Lower leg skin (tissue), 3 donors: Measurements from ENCODE around the gene TAPBP.

Experiments
- CTCF ChIP-seq, 3 donors: fragments of 450-650 bp; IDR thresholded peaks; one replicate each; pipeline ENCODE4 v1.5.1; 2016; ENCODE audit warnings: antibody characterized with exemption in 3 of 3, mild to moderate bottlenecking in 3 of 3, moderate library complexity in 2 of 3
- POLR2A ChIP-seq, 2 donors: fragments of 450-650 bp; IDR thresholded peaks; one replicate each; pipeline ENCODE4 v1.6.1; 2016 to 2017; ENCODE audit warnings: antibody characterized with exemption in 2 of 2, mild to moderate bottlenecking in 1 of 2, moderate library complexity in 1 of 2

GRCh38 chr6:33259032-33259431, 54.8 kb downstream of the TAPBP start:
- TF ChIP-seq POLR2A (IDR thresholded peaks at IDR 0.05) (no peak), CTCF (IDR thresholded peaks at IDR 0.05) (no peak)
